PFSK-1 (cell line): ENCODE data around the gene RGS14.

ENCODE experiments used
- FOXP2 ChIP-seq: optimal IDR thresholded peaks from 2 replicates; pipeline ENCODE3; 2011; ENCODE audit warnings: borderline replicate concordance, control low read depth, inconsistent platforms; ENCODE audit not compliant: insufficient read depth; ENCODE audit errors: extremely low read length, extremely low read depth
- POLR2AphosphoS5 ChIP-seq: IDR thresholded peaks from 2 replicates; pipeline ENCODE4 v1.6.1; 2012; ENCODE audit warnings: low read depth, mild to moderate bottlenecking, control low read depth, low read length, moderate library complexity
- REST ChIP-seq, 2 experiments: IDR thresholded peaks; 2 replicates each; pipeline versions ENCODE4 v1.6.1 to v1.8.0; 2011 to 2012; ENCODE audit warnings: low read depth in 2 of 2, low read length in 2 of 2, control low read depth in 1 of 2, inconsistent platforms in 1 of 2, mild to moderate bottlenecking in 1 of 2, moderate library complexity in 1 of 2; ENCODE audit not compliant: insufficient read depth in 1 of 2
- SIN3A ChIP-seq: IDR thresholded peaks from 2 replicates; pipeline ENCODE4 v1.6.1; 2012; ENCODE audit warnings: mild to moderate bottlenecking, low read length, moderate library complexity, borderline replicate concordance; ENCODE audit not compliant: insufficient read depth
- TAF1 ChIP-seq: IDR thresholded peaks from 2 replicates; pipeline ENCODE4 v1.6.1; 2012; ENCODE audit warnings: low read length, control low read depth, borderline replicate concordance; ENCODE audit not compliant: insufficient read depth

RGS14 gene

DNA sequence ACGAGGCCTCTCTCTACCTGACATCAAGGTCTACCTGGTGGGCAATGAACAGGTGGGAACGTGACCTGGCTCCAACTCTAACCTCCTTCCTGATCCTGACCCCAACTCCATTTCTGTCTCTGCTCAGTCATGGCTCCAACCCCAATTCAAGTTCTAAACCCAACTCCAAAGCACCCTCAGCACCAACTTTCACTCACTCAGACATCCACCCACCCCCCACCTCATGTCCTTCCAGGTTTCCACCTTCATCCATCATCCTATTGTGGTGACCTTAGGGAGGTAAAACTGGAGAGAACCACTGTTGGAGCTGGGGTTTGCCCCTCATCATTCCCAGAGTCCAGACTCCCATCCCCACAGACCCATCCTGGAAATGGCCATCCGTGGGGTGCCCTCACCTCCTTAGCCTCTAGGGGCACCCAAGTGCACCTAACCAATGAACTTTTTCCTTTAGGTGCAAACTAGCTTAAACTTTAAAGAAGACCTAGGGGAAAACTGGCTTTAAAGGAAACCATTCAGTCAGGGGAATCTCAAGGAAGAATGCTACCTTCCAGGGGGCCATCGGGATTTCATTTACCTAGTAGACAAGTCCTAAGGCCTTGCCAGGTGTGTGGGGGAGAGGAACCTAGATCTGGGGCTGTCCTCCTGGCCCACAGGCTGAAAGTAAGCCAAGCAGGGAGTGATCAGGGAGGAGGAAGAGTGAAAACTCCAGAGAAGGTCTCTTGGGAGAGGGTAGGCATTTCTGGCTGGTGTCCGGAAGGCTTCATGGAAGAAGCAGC lies 11.3 kb downstream of the RGS14 start:
- TF ChIP-seq FOXP2 = no peak
- no peak for TF ChIP-seq REST (IDR thresholded peaks at IDR 0.05; ENCODE audit: insufficient read depth in 1 of 2, low read depth in 2 of 2, low read length in 2 of 2)
- TF ChIP-seq POLR2AphosphoS5 = no peak
- no peak for TF ChIP-seq SIN3A
- no peak for TF ChIP-seq TAF1

GRCh38 chr5:177369645-177370440 lies 12.1 kb downstream of the RGS14 start:
- TF ChIP-seq TAF1 (no peak), REST (IDR thresholded peaks at IDR 0.05; ENCODE audit: insufficient read depth in 1 of 2, low read depth in 2 of 2, low read length in 2 of 2) (no peak), FOXP2 (no peak), POLR2AphosphoS5 (no peak), SIN3A (no peak)

DNA sequence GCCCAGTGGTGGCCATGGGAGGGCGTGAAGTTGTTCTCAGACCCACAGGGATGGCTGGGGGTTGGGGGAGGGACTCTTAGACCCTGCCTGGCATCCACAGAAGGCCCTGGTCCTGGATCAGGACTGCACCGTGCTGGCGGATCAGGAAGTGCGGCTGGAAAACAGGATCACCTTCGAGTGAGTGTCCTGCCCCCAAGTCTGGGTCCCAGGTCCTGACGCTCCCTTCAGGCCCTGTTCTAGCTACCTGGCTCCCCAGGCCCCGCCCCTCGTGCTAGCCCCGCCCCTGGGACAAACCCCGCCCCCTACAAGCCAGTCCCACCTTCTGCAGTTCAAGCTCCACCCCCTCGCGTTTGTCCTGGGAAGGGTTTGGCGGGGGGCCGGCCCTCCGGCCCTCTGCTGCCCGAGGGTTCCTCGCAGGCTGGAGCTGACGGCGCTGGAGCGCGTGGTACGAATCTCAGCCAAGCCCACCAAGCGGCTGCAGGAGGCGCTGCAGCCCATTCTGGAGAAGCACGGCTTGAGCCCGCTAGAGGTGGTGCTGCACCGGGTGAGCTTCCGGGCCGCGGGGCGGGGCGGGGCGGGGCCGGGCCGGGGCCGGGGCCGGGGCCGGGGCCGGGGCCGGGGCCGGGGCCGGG lies 12.9 kb downstream of the RGS14 start:
- no peak for TF ChIP-seq FOXP2
- no peak for TF ChIP-seq POLR2AphosphoS5
- no peak for TF ChIP-seq SIN3A
- TF ChIP-seq TAF1 = no peak

DNA sequence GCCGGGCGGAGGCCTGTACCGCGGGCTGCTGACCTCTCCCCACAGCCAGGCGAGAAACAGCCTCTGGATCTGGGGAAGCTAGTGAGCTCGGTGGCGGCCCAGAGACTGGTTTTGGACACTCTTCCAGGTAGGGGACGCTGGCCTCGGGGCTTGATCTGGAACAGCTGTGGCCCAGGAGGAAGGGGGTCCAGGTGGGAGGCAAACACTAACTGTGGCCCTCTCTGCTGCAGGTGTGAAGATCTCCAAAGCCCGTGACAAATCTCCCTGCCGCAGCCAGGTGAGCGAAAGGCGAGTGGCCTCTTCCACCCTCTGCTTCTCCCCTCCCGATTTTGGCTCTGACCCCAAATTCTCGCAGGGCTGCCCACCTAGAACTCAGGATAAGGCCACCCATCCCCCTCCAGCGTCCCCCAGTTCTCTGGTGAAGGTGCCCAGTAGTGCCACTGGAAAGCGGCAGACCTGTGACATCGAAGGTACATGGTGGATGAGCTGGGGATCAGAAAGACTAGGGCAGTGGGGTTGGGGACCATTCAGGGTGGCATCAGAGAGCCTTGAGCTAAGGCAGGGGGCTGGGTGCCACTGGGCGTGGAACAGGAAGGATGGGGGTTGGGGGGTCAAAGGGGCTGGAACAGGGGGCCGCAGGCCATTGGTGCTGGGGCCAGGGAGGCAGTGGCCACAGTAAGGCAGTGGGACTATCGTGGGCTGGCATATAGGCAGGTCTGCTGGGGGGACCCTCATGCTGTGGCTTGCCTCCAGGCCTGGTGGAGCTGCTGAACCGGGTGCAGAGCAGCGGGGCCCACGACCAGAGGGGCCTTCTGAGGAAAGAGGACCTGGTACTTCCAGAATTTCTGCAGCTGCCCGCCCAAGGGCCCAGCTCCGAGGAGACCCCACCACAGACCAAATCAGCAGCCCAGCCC lies 13.7 kb downstream of the RGS14 start:
- no peak for TF ChIP-seq TAF1
- TF ChIP-seq POLR2AphosphoS5 = no peak
- no peak for TF ChIP-seq SIN3A
- no peak for TF ChIP-seq REST (IDR thresholded peaks at IDR 0.05; ENCODE audit: insufficient read depth in 1 of 2, low read depth in 2 of 2, low read length in 2 of 2)
